Measurements from ENCODE around the gene PEAK1.
"Not testable (repeated sequence)": the region's sequence is repeated elsewhere in the genome, so short reads cannot be mapped to it uniquely, and the experiment has no call there.

PEAK1 gene

DNA sequence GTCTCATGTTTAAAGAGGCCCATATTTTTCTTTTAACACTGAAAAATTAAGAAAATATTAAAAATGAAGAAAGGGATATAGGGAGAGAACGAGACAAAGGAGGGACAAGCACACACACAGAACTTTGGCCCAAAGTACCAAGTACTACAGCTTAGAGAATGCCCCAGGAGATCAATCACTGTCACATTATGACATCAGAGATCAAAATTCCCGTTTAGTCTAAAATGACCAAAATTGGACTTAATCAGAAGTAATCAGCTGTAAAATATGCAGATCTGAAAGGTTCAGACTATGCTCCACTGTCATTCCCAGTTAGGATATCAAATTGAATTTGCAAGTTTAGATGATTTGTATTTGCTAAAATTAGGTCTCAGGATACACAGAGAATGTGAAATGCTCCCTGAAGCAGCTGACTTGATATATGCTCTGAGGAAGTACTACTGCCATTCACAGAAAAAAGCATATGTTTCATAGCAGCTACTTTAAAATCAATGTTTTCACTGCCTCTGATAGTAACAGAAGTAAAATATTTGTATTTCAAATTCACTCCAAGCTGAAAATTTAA, 123.0 kb downstream of the PEAK1 start:
- Histone ChIP-seq H3K27ac (ENCODE audit: low read depth, low read length) (no peak overlapping the region), H3K4me3 (ENCODE audit: low read length) (no peak overlapping the region), H3K36me3 (ENCODE audit: control insufficient read depth, insufficient read depth, low read length) (no peaks in the 10 kb centered on the region), H3K27me3 (ENCODE audit: control insufficient read depth, insufficient read depth, low read length) (no peaks in the 10 kb centered on the region), H3K4me1 (ENCODE audit: control insufficient read depth, insufficient read depth, low read length) (no peaks in the 10 kb centered on the region), H3K9ac (ENCODE audit: low read length) (no peak overlapping the region)

GRCh38 chr15:77295446-77295845, 124.5 kb downstream of the PEAK1 start:
- no peaks in the 10 kb centered on the region for H3K36me3 ChIP-seq (ENCODE audit: control insufficient read depth, insufficient read depth, low read length)
- no peak overlapping the region for H3K27ac ChIP-seq (ENCODE audit: low read depth, low read length)
- H3K4me3 ChIP-seq (ENCODE audit: low read length), result no peak overlapping the region
- no peak overlapping the region for H3K9ac ChIP-seq (ENCODE audit: low read length)
- H3K4me1 ChIP-seq (ENCODE audit: control insufficient read depth, insufficient read depth, low read length), result no peaks in the 10 kb centered on the region
- H3K27me3 ChIP-seq (ENCODE audit: control insufficient read depth, insufficient read depth, low read length), result no peaks in the 10 kb centered on the region

DNA sequence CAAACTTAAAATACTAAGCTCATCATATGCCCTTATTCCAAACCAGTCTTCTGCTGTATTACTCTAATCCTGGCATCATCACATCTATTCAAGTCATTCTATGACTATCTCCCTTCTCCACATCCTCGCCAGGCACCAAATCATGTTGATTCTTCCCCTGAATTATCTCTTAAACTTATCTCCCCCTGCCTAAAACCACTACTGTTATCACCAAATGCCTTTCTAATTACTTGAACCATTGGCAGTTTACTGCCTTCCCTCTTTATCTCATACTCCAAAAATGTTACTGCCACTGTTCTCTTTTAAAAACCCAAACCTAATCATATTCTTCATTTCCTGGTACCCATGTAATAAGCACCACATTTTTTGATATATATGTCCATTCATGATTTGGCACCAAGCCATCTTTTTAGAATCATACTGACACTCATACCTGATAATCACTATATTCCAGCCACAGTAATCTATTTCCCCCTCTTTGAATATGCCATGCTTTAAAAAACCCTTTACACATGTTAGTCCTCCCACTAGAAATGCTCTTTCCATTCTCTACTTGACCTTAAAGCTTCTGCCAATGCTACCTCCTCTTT, 126.8 kb downstream of the PEAK1 start:
- no peak overlapping the region for H3K27ac ChIP-seq (ENCODE audit: low read depth, low read length)
- H3K4me3 ChIP-seq (ENCODE audit: low read length), result no peak overlapping the region
- no peak overlapping the region for H3K9ac ChIP-seq (ENCODE audit: low read length)
- no peaks in the 10 kb centered on the region for H3K4me1 ChIP-seq (ENCODE audit: control insufficient read depth, insufficient read depth, low read length)
- H3K36me3 ChIP-seq (ENCODE audit: control insufficient read depth, insufficient read depth, low read length), result no peaks in the 10 kb centered on the region
- no peaks in the 10 kb centered on the region for H3K27me3 ChIP-seq (ENCODE audit: control insufficient read depth, insufficient read depth, low read length)

DNA sequence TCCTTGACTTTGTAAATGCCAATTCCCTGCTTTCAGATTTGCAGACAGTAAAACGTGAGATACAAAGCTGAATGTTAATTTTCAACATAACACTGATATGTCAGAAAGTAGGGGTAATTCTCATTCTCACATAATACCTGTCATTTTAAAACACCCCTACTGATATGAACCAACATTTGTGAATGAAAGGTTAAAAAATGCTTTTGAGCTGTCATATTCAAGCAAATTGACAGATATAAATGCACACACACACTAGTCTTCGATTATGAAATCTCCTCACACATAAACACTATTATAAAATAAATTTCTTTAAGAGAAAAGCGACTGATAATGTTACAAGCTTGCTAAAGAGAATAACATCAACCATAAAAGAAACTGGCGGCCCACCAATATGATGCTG, 128.8 kb downstream of the PEAK1 start:
- Histone ChIP-seq H3K9ac (ENCODE audit: low read length) (no peak overlapping the region), H3K4me1 (ENCODE audit: control insufficient read depth, insufficient read depth, low read length) (no peaks in the 10 kb centered on the region), H3K4me3 (ENCODE audit: low read length) (no peak overlapping the region), H3K27me3 (ENCODE audit: control insufficient read depth, insufficient read depth, low read length) (no peaks in the 10 kb centered on the region), H3K36me3 (ENCODE audit: control insufficient read depth, insufficient read depth, low read length) (no peaks in the 10 kb centered on the region), H3K27ac (ENCODE audit: low read depth, low read length) (no peak overlapping the region)

- Histone ChIP-seq H3K4me1 (ENCODE audit: control insufficient read depth, insufficient read depth, low read length) (no peaks in the 10 kb centered on the region), H3K36me3 (ENCODE audit: control insufficient read depth, insufficient read depth, low read length) (no peaks in the 10 kb centered on the region), H3K4me3 (ENCODE audit: low read length) (no peak overlapping the region), H3K9ac (ENCODE audit: low read length) (no peak overlapping the region), H3K27me3 (ENCODE audit: control insufficient read depth, insufficient read depth, low read length) (no peaks in the 10 kb centered on the region), H3K27ac (ENCODE audit: low read depth, low read length) (no peak overlapping the region)
Observed at GRCh38 chr15:77287385-77287784, 132.5 kb downstream of the PEAK1 start.

DNA sequence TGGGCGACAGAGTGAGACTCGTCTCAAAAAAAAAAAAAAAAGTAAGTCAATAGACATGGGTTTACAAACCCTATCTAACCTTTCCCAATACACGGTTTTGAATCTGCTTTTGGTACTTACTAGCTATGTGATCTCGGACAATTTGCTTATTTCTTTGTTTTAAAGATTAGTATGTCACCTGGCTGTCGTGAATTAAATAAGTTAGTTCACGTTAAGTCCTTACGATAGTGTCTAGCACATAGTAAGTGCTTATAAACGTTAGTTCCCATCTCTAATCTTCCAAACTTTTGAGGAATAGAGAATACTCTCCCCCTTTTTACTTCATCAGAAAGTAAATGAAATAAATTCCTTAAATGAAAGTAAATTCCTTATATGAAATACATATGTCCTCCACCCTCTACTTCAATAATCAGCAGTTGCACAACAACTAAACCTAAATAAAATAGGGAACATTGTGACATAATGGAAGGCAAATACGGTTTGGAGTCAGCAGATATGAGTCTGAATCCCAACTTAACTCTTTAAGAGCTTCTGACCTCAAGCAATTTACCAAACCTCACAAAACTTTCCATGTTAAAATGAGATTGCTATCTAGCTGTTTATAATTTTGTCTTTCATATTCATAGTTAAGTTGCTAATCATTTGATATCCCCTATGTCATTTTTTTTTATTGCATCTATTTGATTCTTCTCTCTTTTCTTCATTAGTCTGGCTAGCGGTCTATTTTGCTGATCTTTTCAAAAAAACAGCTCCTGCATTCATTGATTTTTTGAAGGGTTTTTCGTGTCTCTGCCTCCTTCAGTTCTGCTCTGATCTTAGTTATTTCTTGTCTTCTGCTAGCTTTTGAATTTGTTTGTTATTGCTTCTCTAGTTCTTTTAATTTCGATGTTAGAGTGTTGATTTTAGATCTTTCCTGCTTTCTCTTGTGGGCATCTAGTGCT, 134.6 kb downstream of the PEAK1 start:
- H3K27ac ChIP-seq (ENCODE audit: low read depth, low read length), result no peak overlapping the region
- H3K4me3 ChIP-seq (ENCODE audit: low read length), result no peak overlapping the region
- no peaks in the 10 kb centered on the region for H3K36me3 ChIP-seq (ENCODE audit: control insufficient read depth, insufficient read depth, low read length)
- H3K9ac ChIP-seq (ENCODE audit: low read length), result no peak overlapping the region
- no peaks in the 10 kb centered on the region for H3K27me3 ChIP-seq (ENCODE audit: control insufficient read depth, insufficient read depth, low read length)
- H3K4me1 ChIP-seq (ENCODE audit: control insufficient read depth, insufficient read depth, low read length), result peaks cover 3% of the 10 kb centered on the region

DNA sequence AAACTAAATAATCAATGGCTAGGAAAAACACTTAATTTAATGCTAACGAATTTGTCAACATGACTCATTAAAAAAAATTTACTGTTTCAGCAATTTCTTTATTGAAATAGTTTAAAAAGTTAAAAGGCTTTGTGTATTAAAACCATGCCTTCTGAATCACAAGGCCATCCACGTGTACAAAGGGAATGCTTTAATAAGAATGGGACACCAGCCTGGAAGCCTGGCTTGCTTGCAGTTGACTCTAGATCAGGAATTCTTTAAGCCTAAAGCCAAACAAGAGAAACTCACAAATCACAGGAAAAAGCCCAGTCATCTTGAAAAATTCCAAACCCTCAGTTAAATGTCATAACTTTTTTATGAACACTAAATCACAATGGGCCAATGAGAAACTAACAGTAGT, 137.6 kb downstream of the PEAK1 start:
- H3K27ac ChIP-seq (ENCODE audit: low read depth, low read length), result no peak overlapping the region
- peaks cover 3% of the 10 kb centered on the region for H3K36me3 ChIP-seq (ENCODE audit: control insufficient read depth, insufficient read depth, low read length)
- no peak overlapping the region for H3K4me3 ChIP-seq (ENCODE audit: low read length)
- no peak overlapping the region for H3K9ac ChIP-seq (ENCODE audit: low read length)
- no peaks in the 10 kb centered on the region for H3K27me3 ChIP-seq (ENCODE audit: control insufficient read depth, insufficient read depth, low read length)
- H3K4me1 ChIP-seq (ENCODE audit: control insufficient read depth, insufficient read depth, low read length), result peaks cover 3% of the 10 kb centered on the region

DNA sequence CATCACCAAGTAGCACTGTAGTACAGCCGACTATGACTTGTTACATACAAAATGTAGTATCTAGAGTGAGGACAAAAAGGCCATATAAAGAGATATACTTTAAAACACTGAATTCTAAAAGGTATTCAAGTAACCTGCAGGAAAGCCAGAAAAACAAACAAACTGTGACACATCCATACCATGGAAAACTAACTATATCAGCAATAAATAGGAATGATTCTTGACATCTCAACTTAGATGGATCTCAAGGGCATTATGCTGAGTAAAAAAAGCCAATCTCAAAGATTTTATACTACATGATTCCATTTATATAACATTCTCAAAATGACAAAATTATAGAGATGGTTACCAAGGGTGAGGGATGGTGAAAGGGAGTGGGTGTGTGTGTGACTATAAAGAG, 143.0 kb downstream of the PEAK1 start:
- peaks cover 3% of the 10 kb centered on the region for H3K36me3 ChIP-seq (ENCODE audit: control insufficient read depth, insufficient read depth, low read length)
- no peak overlapping the region for H3K9ac ChIP-seq (ENCODE audit: low read length)
- H3K4me3 ChIP-seq (ENCODE audit: low read length), result no peak overlapping the region
- H3K4me1 ChIP-seq (ENCODE audit: control insufficient read depth, insufficient read depth, low read length), result peaks cover 3% of the 10 kb centered on the region
- H3K27ac ChIP-seq (ENCODE audit: low read depth, low read length), result no peak overlapping the region
- no peaks in the 10 kb centered on the region for H3K27me3 ChIP-seq (ENCODE audit: control insufficient read depth, insufficient read depth, low read length)

DNA sequence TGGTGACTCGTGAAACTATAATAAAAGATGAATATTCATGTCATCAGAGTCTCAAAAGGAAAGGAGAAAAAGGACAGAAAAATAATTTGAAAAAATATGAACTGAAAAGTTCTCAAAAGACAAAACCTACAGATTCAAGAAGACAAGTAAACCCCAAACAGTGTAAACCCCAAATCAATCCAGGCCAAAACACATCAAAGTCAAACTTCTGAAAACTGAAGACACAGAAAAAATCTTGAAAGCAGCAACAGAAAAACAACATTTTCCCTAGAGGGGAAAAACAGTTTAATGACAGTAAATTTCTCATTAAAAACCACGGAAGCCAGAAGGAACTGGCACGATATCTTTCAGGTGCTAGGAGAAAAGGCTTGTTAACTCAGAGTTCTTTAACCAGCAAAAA, 143.8 kb downstream of the PEAK1 start:
- Histone ChIP-seq H3K27ac (ENCODE audit: low read depth, low read length) (no peak overlapping the region), H3K9ac (ENCODE audit: low read length) (no peak overlapping the region), H3K4me1 (ENCODE audit: control insufficient read depth, insufficient read depth, low read length) (no peaks in the 10 kb centered on the region), H3K27me3 (ENCODE audit: control insufficient read depth, insufficient read depth, low read length) (no peaks in the 10 kb centered on the region), H3K4me3 (ENCODE audit: low read length) (no peak overlapping the region), H3K36me3 (ENCODE audit: control insufficient read depth, insufficient read depth, low read length) (peaks cover 3% of the 10 kb centered on the region)

DNA sequence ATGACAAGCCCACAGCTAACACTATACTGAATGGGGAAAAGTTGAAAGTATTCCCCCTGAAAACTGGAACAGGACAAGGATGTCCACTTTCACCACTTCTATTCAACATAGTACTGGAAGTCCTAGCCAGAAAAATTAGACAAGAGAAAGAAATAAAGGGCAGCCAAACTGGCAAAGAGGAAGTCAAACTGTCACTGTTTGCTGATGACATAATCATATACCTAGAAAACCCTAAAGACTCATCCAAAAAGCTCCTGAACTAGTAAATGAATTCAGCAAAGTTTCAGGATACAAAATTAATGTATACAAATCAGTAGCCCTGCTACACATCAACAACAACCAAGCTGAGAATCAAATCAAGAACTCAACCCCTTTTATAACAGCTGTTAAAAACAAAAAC, 146.8 kb downstream of the PEAK1 start:
- H3K36me3 ChIP-seq (ENCODE audit: control insufficient read depth, insufficient read depth, low read length); H3K27me3 ChIP-seq (ENCODE audit: control insufficient read depth, insufficient read depth, low read length); H3K9ac ChIP-seq (ENCODE audit: low read length); H3K27ac ChIP-seq (ENCODE audit: low read depth, low read length); H3K4me3 ChIP-seq (ENCODE audit: low read length); H3K4me1 ChIP-seq (ENCODE audit: control insufficient read depth, insufficient read depth, low read length): not testable (repeated sequence)

GRCh38 chr15:77266708-77267386, 153.1 kb downstream of the PEAK1 start:
- Histone ChIP-seq H3K36me3 (ENCODE audit: control insufficient read depth, insufficient read depth, low read length) (no peaks in the 10 kb centered on the region), H3K27ac (ENCODE audit: low read depth, low read length) (no peak overlapping the region), H3K9ac (ENCODE audit: low read length) (no peak overlapping the region), H3K4me1 (ENCODE audit: control insufficient read depth, insufficient read depth, low read length) (no peaks in the 10 kb centered on the region), H3K4me3 (ENCODE audit: low read length) (no peak overlapping the region), H3K27me3 (ENCODE audit: control insufficient read depth, insufficient read depth, low read length) (no peaks in the 10 kb centered on the region)

- peaks cover 5% of the 10 kb centered on the region for H3K4me1 ChIP-seq (ENCODE audit: control insufficient read depth, insufficient read depth, low read length)
- no peaks in the 10 kb centered on the region for H3K36me3 ChIP-seq (ENCODE audit: control insufficient read depth, insufficient read depth, low read length)
- H3K9ac ChIP-seq (ENCODE audit: low read length), result no peak overlapping the region
- no peaks in the 10 kb centered on the region for H3K27me3 ChIP-seq (ENCODE audit: control insufficient read depth, insufficient read depth, low read length)
- H3K4me3 ChIP-seq (ENCODE audit: low read length), result no peak overlapping the region
- H3K27ac ChIP-seq (ENCODE audit: low read depth, low read length), result no peak overlapping the region
Observed at GRCh38 chr15:77255385-77255784, 164.5 kb downstream of the PEAK1 start.

Data from rectal smooth muscle tissue (tissue), 1 donor.